Suprapubic skin (tissue), 3 donors: ENCODE data around the gene VAV1.
"Not testable (repeated sequence)": the region's sequence is repeated elsewhere in the genome, so short reads cannot be mapped to it uniquely, and the experiment has no call there.

Source experiments
- POLR2A ChIP-seq, 2 donors: fragments of 450-650 bp; IDR thresholded peaks; one replicate each; pipeline ENCODE4 v1.6.1; 2017; ENCODE audit warnings: antibody characterized with exemption in 2 of 2, mild to moderate bottlenecking in 2 of 2, moderate library complexity in 2 of 2
- TF ChIP-seq, protein P1 (sequence below), 2 donors: fragments of 200-600 bp in 1 of 2; fragments of 450-650 bp in 1 of 2; sonication (generic) in 1 of 2; IDR thresholded peaks; one replicate each; pipeline ENCODE4 v1.5.1; 2016 to 2019; ENCODE audit warnings: antibody characterized with exemption in 2 of 2, mild to moderate bottlenecking in 1 of 2, moderate library complexity in 1 of 2

DNA sequence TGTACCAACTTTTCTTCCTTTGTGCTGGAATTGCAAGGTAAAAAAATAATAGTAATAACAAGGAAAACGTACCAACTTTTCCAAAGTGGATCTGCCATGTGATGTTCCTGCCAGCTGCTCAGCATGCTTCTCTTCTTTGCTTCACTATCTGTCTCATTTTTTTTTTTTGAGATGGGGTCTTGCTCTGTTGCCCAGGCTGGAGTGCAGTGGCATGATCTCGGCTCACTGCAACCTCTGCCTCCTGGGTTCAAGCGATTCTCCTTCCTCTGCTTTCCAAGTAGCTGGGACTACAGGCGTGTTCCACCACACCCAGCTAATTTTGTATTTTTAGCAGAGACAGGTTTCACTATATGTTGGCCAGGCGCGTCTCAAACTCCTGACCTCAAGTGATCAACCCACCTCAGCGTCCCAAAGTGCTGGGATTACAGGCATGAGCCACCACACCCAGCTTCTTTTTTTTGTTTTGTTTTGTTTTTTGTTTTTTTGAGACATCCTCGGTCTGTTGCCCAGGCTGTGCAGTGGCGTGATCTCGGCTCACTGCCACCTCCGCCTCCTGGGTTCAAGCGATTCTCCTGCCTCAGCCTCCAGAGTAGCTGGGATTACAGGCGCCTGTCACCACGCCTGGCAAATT is 27.8 kb downstream of the VAV1 start:
- TF ChIP-seq POLR2A (IDR thresholded peaks at IDR 0.05) = not testable (repeated sequence)
- TF ChIP-seq, protein P1, sequence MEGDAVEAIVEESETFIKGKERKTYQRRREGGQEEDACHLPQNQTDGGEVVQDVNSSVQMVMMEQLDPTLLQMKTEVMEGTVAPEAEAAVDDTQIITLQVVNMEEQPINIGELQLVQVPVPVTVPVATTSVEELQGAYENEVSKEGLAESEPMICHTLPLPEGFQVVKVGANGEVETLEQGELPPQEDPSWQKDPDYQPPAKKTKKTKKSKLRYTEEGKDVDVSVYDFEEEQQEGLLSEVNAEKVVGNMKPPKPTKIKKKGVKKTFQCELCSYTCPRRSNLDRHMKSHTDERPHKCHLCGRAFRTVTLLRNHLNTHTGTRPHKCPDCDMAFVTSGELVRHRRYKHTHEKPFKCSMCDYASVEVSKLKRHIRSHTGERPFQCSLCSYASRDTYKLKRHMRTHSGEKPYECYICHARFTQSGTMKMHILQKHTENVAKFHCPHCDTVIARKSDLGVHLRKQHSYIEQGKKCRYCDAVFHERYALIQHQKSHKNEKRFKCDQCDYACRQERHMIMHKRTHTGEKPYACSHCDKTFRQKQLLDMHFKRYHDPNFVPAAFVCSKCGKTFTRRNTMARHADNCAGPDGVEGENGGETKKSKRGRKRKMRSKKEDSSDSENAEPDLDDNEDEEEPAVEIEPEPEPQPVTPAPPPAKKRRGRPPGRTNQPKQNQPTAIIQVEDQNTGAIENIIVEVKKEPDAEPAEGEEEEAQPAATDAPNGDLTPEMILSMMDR (IDR thresholded peaks at IDR 0.05) = not testable (repeated sequence)
